Stimulated activated CD4-positive, alpha-beta T cell treated with anti-CD3 and anti-CD28 coated beads, Interleukin-1b, Interleukin-23, amount 100 ng/mL, for 4 hours (primary cell): Measurements from ENCODE around the gene USP38.
"Not testable (repeated sequence)": the region's sequence is repeated elsewhere in the genome, so short reads cannot be mapped to it uniquely, and the experiment has no call there.

Source experiments
- DNase-seq, 2 donors: peaks; one replicate each; pipeline ENCODE4 v3.0.0-alpha.2; 2020; ENCODE audit warnings: low read depth in 2 of 2

USP38 gene, protein sequence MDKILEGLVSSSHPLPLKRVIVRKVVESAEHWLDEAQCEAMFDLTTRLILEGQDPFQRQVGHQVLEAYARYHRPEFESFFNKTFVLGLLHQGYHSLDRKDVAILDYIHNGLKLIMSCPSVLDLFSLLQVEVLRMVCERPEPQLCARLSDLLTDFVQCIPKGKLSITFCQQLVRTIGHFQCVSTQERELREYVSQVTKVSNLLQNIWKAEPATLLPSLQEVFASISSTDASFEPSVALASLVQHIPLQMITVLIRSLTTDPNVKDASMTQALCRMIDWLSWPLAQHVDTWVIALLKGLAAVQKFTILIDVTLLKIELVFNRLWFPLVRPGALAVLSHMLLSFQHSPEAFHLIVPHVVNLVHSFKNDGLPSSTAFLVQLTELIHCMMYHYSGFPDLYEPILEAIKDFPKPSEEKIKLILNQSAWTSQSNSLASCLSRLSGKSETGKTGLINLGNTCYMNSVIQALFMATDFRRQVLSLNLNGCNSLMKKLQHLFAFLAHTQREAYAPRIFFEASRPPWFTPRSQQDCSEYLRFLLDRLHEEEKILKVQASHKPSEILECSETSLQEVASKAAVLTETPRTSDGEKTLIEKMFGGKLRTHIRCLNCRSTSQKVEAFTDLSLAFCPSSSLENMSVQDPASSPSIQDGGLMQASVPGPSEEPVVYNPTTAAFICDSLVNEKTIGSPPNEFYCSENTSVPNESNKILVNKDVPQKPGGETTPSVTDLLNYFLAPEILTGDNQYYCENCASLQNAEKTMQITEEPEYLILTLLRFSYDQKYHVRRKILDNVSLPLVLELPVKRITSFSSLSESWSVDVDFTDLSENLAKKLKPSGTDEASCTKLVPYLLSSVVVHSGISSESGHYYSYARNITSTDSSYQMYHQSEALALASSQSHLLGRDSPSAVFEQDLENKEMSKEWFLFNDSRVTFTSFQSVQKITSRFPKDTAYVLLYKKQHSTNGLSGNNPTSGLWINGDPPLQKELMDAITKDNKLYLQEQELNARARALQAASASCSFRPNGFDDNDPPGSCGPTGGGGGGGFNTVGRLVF

DNA sequence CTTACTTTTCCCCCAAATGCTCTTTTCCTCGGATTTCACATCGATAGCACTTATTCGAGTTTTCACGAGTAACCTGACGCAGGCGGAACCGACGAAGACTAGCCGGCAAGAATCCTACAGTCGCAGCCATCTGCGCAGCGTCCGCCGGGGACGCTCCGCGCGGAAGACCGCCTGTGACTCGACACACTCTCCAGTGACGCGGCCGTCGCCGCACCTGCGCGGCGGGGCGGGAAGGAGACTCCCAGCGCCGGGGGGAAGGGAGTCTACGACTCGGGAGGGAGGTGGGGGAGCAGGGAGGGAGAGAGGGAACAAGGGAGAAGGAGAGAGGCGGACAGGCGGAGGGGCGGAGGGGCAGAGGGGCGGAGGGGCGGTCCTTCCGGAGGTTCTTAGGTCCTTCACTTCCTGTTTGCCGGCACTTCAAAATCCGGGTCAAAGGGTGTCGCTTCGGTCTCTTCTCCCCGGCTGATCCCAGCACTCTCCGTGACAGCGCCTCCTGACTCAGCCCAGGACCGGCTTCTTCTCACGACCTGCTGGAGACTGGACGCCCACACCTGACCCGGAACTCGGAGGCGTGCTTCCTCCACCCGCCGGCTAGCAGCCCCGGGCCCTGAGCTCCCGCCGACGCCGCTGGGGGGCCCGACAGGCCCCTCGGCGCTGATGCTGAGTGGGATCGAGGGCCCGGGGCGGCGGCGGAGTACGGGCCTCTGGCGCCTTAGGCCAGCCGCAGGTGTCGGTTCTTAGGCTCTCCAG, at the start of gene USP38:
Gene USP38 (plus strand): TSS at position 415 of the 750 bp plus-strand sequence. CDS start 534 bp downstream, outside the sequence.
- peak; percentile 76 to 77 for DNase-seq

DNA sequence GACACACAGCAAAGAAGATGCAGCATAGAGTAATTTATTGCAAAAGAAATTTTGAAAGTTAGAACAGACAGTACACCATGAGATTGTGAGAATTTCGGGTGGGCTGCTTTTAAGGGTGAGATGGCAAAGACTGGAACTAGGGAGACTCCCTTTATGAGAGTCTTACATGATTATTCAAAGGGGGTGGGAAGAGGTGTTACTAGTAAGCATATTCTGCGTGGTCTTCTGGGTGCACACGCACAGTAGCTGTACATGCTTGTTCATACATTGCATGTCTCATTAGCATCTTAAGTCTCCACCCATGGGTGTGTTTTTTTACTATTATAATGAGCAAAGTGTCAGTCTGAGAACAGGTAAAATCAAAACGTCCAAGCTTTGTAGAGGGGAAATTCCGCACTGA, 49.4 kb upstream of the USP38 start:
- no peak for DNase-seq

DNA sequence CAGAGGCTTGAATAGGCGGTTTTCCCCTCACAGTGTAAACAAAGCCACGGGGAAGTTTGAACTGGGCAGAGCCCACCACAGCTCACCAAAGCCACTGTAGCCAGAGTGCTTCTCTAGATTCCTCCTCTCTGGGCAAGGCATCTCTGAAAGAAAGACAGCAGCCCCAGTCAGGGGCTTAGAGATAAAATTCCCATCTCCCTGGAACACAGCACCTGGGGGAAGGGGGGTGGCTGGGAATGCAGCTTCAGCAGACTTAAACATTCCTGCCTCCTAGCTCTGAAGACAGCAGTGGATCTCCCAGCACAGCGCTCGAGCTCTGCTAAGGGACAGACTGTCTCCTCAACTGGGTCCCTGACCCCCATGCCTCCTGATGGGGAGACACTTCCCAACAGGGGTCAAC, 44.0 kb upstream of the USP38 start:
- no peak for DNase-seq

DNA sequence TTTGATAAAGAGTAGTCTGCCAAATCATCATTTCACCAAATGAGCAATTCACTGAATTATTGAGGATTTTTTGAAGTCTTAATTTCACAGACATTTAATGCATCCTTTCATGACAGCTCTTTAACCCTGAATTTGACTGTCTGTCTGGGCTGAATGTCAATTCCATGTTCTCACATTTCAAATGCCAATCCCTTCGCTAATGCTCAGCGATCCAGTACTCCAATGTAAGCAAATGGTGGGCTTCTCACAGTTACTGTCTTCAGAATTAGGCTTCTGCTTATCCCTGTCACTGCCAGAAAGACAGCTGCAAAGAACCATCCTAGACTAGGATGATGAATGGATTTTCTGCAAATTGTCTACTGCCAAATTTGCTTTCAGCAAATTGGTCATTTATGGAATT, 36.2 kb upstream of the USP38 start:
- DNase-seq, result no peak

DNA sequence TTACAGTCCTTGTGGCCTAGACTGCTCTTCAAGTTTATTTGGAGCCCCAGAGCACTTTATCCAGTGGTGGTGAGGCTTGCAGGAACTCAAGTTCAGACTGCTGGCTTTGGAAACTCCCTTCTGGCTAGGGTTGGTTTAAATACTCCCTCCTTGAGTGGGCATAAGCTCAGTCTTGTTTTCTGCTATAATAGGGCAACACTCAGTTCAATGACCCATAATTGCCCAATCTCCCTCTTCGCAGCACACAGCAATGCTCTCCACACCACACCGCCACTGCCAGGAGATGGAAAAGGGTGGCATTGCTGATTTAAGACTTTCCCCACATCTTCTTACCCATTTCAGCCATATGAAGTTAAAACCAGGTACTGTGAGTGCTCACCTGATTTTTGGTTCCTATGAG, 27.9 kb upstream of the USP38 start:
- DNase-seq, result no peak

DNA sequence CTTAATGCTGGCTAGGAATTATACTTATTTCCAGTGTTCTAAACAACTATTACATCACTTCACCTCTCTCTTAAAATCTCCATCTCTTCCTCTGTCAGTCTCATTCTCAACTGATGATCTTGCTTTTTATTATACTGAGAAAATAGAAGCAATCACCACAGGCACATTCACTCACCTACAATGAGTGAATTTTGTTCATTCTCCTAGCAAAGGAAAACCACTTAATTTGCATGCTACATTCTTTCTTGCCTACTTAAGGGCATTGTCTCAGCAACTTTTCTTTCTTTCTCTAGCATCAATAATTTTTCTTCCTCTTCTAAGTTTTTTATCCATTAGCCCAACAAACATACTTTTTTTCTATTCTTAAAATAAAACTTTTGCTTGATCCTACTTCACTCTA, 21.1 kb upstream of the USP38 start:
- DNase-seq, result no peak

DNA sequence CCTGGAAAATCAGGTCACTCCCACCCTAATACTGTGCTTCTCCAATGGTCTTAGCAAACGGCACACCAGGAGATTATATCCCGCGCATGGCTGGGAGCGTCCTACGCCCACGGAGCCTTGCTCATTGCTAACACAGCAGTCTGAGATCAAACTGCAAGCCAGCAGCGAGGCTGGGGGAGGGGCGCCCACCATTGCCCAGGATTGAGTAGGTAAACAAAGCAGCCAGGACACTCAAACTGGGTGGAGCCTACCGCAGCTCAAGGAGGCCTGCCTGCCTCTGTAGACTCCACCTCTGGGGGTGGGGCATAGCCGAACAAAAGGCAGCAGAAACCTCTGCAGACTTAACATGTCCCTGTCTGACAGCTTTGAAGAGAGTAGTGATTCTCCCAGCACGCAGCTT, 18.0 kb upstream of the USP38 start:
- not testable (repeated sequence) for DNase-seq

DNA sequence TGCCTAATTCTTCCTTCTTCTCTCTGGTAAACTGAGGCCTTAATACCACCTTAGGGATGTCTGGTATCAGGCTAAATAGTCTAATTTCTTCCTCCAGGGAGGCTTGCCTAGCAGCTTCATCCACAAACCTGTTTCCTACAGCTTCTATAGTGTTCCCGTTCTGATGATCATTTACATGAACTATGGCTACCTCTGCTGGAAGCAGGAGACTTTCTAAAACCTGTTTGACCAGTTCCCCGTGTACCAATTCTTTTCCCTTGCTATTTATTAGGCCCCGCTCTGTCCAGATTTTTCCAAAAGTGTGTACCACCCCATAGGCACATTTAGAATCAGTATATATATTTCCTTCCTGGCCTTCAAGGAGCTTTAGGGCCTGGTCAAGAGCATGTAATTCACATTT, 5.8 kb upstream of the USP38 start:
- no peak for DNase-seq

DNA sequence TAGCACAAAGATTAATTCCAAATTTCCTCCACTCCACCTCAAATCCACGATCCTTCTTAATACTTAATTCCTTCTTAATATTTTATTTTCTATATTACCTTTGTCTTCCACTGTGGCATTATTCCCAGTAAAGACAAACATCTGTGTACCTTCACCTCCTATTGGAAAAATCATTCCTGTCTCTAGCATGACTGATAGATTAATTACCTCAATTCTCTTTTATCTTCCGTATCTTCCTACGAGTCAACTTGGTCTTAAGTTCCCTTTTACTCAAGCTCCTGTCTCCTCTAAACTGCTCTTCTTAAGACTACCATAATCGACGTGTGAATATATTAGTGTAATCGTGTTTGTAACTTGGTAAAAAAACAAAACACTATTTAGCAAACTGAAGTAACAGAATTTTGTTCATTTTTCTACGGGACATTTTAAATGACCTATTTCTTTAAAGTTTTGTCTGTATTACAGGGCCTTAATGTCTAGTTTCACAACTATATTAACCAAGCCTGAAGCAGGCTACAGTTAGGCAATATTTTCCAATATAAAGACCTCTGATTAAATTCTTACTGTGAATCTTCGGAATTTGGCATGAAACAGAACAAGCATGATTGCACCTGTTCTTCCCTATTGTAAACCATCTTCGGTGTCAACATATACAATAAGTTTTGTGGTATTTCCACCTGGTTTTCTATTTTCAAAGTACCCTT, 1.1 kb upstream of the USP38 start:
- no peak for DNase-seq

DNA sequence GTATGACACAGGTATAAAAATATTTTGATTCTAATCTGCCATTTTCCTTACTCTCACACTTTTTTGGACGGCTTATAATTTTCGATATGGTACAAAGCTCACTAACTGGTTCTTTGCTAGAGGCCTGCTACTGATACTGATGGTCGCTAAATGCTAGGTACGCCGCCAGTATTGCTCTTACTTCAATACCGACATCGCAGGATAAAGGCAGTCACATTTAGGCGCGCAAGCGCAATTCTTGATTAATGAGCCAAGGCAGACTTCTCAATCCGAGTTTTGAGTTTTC, 557 bp upstream of the USP38 start:
- no peak for DNase-seq

DNA sequence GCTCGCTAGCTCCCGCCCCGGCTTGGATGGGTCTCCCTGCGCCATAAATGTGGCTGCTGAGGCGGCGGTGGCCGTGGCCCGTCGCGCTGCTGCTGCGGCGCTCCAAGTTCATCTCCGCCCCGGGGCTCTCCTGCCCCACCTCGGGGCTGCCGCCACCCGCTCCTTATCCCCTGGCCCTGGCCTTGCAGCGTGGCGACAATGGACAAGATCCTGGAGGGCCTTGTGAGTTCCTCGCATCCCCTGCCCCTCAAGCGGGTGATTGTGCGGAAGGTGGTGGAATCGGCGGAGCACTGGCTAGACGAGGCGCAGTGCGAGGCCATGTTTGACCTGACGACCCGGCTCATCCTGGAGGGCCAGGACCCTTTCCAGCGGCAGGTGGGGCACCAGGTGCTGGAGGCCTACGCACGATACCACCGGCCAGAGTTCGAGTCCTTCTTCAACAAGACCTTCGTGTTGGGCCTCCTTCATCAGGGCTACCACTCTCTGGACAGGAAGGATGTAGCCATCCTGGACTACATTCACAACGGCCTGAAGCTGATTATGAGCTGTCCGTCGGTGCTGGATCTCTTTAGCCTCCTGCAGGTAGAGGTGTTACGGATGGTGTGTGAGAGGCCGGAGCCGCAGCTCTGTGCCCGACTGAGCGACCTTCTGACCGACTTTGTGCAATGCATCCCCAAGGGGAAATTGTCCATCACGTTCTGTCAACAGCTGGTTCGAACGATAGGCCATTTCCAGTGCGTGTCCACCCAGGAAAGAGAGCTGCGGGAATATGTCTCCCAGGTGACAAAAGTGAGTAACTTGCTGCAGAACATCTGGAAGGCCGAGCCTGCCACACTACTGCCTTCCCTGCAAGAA, 763 bp downstream of the USP38 start:
- peak in 1 of 2 donors; percentile 4 for DNase-seq

DNA sequence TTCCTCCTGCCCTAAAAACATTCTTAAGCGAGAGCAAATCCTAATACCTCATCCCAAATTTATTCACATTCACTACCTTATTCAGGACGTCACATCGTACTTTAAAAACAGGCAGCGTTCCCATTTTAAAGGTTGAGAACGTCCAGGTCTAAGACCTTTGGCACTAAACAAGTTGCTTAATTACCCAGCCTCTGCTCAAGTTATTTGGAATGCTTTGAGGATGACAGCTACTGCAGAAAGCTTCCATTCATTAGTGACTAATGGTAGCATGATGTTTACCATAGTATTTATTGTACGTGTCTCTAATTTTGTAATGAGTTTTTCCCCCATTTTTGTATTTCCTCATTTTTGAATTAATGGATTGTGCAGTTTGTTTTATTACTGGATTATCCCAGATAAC, 1.5 kb downstream of the USP38 start:
- DNase-seq, result no peak

DNA sequence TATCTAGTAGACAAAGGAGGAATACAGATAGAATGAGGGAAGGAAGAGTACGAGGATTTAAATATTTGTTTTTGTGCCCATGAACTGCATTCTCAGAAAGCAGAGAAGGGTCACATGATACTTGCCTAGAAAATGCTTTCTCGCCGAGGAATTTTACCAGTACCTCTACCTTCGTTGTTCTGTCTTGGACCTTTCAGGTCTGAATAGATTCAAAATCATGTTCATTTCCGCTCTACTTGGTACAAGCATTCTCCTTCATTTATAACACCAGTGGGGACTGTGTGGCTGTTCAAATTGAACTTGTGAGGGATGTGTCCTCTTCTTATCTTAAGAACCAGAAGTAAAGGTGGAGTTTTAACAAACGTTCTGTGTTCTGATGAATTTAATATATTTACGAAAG, 1.9 kb downstream of the USP38 start:
- DNase-seq, result no peak

DNA sequence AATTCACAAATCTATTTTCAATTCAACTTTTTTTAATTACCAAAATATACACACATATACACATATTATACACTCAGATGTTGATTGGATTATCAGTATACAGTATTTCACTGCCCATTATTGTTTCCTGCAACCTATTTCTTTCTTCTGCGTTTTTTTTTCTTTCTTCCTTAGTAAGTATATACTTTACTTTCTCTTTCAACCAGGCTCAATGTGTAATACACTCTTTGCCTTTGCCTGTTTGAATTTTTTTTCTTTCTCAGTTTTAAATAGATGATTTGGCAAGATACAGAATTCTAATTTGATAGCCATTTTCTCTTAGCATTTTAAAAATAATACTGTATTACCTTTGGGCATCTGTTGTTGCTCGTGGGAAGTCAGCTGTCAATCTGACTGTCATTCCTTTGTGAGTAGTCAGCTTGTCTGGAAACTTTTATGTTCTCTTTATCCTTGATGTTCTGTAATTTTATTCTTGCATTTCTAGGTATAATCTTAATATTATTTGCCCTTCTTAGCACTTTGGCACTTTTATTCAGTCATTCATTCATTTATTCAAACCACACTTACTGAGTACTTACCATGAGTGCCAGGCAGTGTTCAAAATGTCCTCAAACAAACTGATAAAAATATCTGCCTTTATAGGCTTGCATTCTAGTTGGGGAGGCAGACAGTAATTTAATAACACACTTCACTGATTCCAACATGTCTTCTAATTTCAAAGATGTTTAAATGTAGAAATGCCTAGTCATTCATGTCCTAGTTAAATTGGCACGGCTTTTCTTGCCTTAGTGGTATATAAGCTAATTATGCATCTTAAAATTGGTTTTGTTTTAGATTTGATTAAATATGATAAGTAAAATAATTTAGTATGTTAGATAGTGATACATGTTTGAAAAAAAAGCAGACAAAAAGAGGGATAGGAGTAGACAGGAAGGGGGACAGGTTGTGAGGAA, 3.7 kb downstream of the USP38 start:
- DNase-seq, result no peak

DNA sequence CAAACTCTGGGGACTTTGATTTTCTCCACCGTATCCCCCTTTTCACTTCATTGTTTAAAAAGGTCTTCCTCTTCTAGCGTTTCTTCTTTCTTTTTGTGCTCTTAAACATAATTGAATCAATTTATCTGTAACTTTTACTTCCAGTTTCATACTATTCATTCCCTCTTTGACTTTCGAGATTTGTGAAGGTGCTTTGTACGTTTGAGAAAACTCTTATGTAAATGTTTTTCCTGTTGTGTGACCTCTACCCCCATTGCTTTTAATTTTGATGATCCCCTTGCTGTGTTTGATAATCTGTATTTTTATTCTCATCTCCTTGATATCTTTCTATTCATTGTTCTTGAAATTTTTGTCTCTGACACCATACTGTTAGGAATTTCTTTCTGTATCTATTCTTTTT, 4.8 kb downstream of the USP38 start:
- no peak for DNase-seq

DNA sequence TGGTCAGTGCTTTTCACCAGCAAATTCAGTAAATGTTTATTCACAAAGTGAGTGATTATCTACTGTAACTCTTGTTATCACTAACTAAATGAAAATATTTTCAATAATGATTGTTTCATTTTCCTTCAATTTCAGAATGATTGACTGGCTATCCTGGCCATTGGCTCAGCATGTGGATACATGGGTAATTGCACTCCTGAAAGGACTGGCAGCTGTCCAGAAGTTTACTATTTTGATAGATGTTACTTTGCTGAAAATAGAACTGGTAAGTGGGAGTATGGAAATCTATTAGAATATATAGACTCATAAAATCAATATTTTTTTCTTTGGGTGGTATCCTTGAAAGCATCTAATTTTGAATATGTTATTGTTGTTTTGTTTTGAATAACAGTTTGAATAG, 10.9 kb downstream of the USP38 start:
- DNase-seq, result no peak

DNA sequence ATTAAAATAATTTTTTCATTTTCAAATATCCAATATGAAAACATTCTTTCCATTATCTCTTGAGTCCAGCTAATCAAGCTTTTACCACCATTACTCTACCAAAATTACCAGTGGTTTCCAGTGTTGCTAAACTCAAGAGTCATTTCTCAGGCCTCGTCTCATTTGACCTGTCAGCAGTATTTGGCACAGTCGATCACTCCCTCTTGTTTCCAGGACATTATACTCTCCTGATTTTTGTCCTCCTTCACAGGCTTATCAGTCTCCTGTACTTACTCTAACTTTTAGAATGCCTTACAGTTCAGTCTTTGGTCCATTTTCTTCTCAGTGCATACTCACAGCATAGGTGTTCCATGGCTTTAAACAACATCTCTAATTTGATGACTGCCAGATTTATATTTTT, 11.6 kb downstream of the USP38 start:
- no peak for DNase-seq

DNA sequence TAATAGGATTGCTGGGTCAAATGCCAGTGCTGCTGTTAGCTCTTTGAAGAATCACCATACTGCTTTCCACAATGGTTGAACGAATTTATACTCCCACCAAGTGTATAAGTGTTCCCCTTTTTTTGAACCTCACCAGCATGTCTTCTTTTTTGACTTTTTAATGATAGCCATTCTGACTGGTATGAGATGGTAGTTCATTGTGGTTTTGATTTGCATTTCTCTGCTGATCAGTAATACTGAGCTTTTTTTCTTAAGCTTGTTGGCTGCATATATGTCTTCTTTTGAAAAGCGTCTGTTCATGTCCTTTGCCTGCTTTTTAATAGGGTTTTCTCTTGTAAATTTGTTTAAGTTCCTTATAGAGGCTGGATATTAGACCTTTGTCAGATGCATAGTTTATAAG, 14.8 kb downstream of the USP38 start:
- no peak for DNase-seq

DNA sequence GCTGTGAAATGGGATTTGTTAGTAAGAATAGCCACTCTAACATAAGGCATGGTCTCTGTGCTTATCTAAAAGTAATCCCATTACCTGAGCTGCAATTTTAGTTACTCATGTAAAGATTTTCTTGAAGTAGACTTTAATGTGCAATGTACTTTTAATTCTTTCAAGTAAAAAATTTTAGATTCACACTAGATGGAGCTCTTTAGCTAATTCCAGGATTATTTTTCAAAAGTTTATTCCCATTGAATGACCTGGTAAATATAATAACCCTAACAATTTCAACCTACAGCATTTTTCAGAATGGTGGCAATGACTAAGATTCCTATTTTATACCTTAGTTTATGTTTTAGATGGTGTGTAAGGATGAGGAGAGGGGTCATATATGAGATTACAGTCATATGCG, 18.1 kb downstream of the USP38 start:
- DNase-seq, result no peak
